GM12891 (cell line): Measurements from ENCODE around the gene BOK.

Experiments
- POLR2A ChIP-seq: IDR thresholded peaks from 2 replicates; pipeline ENCODE4 v1.6.1; 2011; ENCODE audit warnings: low read depth, low read length, control low read depth
- POLR2AphosphoS5 ChIP-seq: IDR thresholded peaks from 2 replicates; pipeline ENCODE4 v1.6.1; 2011; ENCODE audit warnings: low read depth, low read length, control low read depth
- POU2F2 ChIP-seq: IDR thresholded peaks from 2 replicates; pipeline ENCODE4 v1.6.1; 2011; ENCODE audit warnings: low read depth, mild to moderate bottlenecking, control low read depth, low read length, moderate library complexity
- TAF1 ChIP-seq: IDR thresholded peaks from 2 replicates; pipeline ENCODE4 v1.6.1; 2011; ENCODE audit warnings: low read depth, low read length, control low read depth

DNA sequence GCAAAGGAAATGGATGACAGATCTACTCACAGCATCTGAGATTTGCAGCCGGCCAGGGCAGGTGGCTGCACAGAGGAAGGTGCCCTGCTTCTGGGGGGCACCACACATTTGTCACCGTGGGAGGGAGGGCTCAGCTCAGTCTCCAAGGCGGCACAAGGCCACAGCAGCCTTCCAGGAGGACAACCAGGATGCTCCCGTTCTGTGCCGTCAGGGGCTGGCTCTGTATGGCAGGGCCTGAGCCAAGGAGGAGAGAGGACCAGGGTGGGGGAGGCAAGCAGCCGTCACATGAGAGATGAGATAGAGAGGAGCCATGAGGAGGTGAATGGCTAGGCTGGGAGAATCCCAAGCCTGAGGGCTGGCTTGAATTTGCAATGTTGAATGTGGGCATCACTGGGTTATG, 4.6 kb upstream of the BOK start:
- TF ChIP-seq POLR2A, result no peak
- TF ChIP-seq POLR2AphosphoS5, result no peak
- no peak for TF ChIP-seq POU2F2
- no peak for TF ChIP-seq TAF1
